GM12878 (cell line): ENCODE results near the gene R3HDM2. TPM values are rescaled to one million over a fixed set of nuclear protein-coding genes. Genes with fewer than 3 reads are reported as not detected.

Experiments used
- ATAC-seq: fragments of 200-7000 bp; cut with Tn5 transposase; 3 replicates; pipeline ENCODE4 v1.9.1; 2020; ENCODE audit warnings: mild to moderate bottlenecking, moderate library complexity
- BruUV-seq: library from RNA; stranded (reverse); fragments of 400-500 nt; replicated peaks from 2 replicates; lab custom pipeline; 2021; lab: Mats Ljungman, UMichigan
- CTCF ChIA-PET: fragments of 300-600 bp; sonication (Branson Sonifier 250); formaldehyde crosslinking; extraction: SDS; loops from one replicate; lab custom pipeline; 2021; ENCODE audit warnings: inconsistent platforms; lab: Yijun Ruan, JAX
- POLR2A ChIA-PET: fragments of 350-600 bp; formaldehyde crosslinking; extraction: SDS; loops from one replicate; lab custom pipeline; 2021; ENCODE audit warnings: inconsistent platforms; lab: Charles Lee
- RAD21 ChIA-PET: fragments of 300-600 bp; sonication (Branson Sonifier 250); formaldehyde crosslinking; loops from one replicate; lab custom pipeline; 2023; ENCODE audit warnings: antibody characterized with exemption; ENCODE audit not compliant: unreplicated experiment; lab: Charles Lee
- SMC1A ChIA-PET: fragments of 300-600 bp; sonication (Branson Sonifier 250); formaldehyde crosslinking; loops from one replicate; lab custom pipeline; 2023; ENCODE audit not compliant: unreplicated experiment, uncharacterized antibody; lab: Charles Lee
- DNase-seq: peaks from one replicate; pipeline ENCODE4 v3.0.0-alpha.2; 2011; ENCODE audit warnings: low read depth, low spot score
- FAIRE-seq: peaks from 3 replicates; lab custom pipeline; 2011; peaks lifted over from hg19 to GRCh38; lab: Jason Lieb, UNC
- H2AFZ ChIP-seq: 2 replicates; pipeline ENCODE4 v1.6.0; 2011; ENCODE audit warnings: low read depth, low read length, control low read depth; ENCODE audit not compliant: control insufficient read depth
- H3K27ac ChIP-seq: 2 replicates; pipeline ENCODE4 v1.5.1; 2011; ENCODE audit warnings: control low read depth; ENCODE audit not compliant: control insufficient read depth, insufficient read depth
- H3K27me3 ChIP-seq, 2 experiments: replicated peaks in 1 of 2; 2 replicates each; pipeline versions ENCODE4 v1.6.0 to v1.6.1; 2011; ENCODE audit warnings: low read length in 1 of 2; ENCODE audit not compliant: control insufficient read depth in 2 of 2, insufficient read depth in 2 of 2
- H3K36me3 ChIP-seq, 2 experiments: 2 replicates each; pipeline ENCODE4 v1.5.1; 2011; ENCODE audit warnings: low read length in 1 of 2; ENCODE audit not compliant: control insufficient read depth in 2 of 2, insufficient read depth in 2 of 2
- H3K4me1 ChIP-seq: 2 replicates; pipeline ENCODE4 v1.6.1; 2011; ENCODE audit warnings: mild to moderate bottlenecking, low read length, moderate library complexity, mixed read lengths; ENCODE audit not compliant: control insufficient read depth, insufficient read depth
- H3K4me2 ChIP-seq: 2 replicates; pipeline ENCODE4 v1.6.0; 2011; ENCODE audit warnings: control low read depth; ENCODE audit not compliant: control insufficient read depth, insufficient read depth
- H3K4me3 ChIP-seq: fragments of 200-600 bp; sonication (generic); 2 replicates; pipeline ENCODE4 v1.5.1; 2016
- H3K79me2 ChIP-seq: 2 replicates; pipeline ENCODE4 v1.6.0; 2011; ENCODE audit warnings: low read length; ENCODE audit not compliant: control insufficient read depth, insufficient read depth
- H3K9ac ChIP-seq: 2 replicates; pipeline ENCODE4 v1.8.0; 2011; ENCODE audit warnings: low read length, control low read depth, mixed read lengths; ENCODE audit not compliant: control insufficient read depth, insufficient read depth
- H3K9me3 ChIP-seq: replicated peaks from 3 replicates; pipeline ENCODE4 v1.5.1; 2011; ENCODE audit warnings: mild to moderate bottlenecking, low read length; ENCODE audit not compliant: control insufficient read depth, insufficient read depth
- H4K20me1 ChIP-seq: 2 replicates; pipeline ENCODE4 v1.6.0; 2011; ENCODE audit not compliant: control insufficient read depth, insufficient read depth
- BCL11A ChIP-seq: IDR thresholded peaks from 2 replicates; pipeline ENCODE4 v1.6.1; 2011; ENCODE audit warnings: low read depth, low read length
- HDGF ChIP-seq: fragments of 450-650 bp; IDR thresholded peaks from 2 replicates; pipeline ENCODE4 v1.6.1; 2016; ENCODE audit warnings: antibody characterized with exemption
- IKZF1 ChIP-seq: fragments of 450-650 bp; conservative IDR thresholded peaks from 2 replicates; pipeline ENCODE4 v1.6.1; 2017; ENCODE audit warnings: antibody characterized with exemption, mild to moderate bottlenecking
- JUND ChIP-seq: IDR thresholded peaks from 2 replicates; pipeline ENCODE4 v1.6.1; 2012; ENCODE audit warnings: low read depth, mild to moderate bottlenecking, low read length, improper control_type of control experiment, moderate library complexity
- MYB ChIP-seq: fragments of 150-350 bp; IDR thresholded peaks from 2 replicates; pipeline ENCODE4 v1.6.1; 2014; ENCODE audit warnings: mild to moderate bottlenecking, low read depth, low read length, borderline replicate concordance
- POLR2A ChIP-seq: IDR thresholded peaks from 2 replicates; pipeline ENCODE4 v1.6.1; 2011; ENCODE audit warnings: low read depth, mild to moderate bottlenecking, low read length
- RAD21 ChIP-seq: IDR thresholded peaks from 2 replicates; pipeline ENCODE4 v1.6.1; 2011; ENCODE audit warnings: mild to moderate bottlenecking, low read depth, low read length, moderate library complexity; ENCODE audit not compliant: insufficient read depth
- RBBP5 ChIP-seq: fragments of 200-600 bp; sonication (generic); conservative IDR thresholded peaks from 2 replicates; pipeline ENCODE4 v1.6.1; 2016
- SRF ChIP-seq, 2 experiments: IDR thresholded peaks; 2 replicates each; pipeline ENCODE4 v1.6.1; 2011; ENCODE audit warnings: low read depth in 2 of 2, low read length in 2 of 2, mild to moderate bottlenecking in 1 of 2, moderate library complexity in 1 of 2
- TBL1XR1 ChIP-seq: IDR thresholded peaks from 2 replicates; pipeline ENCODE4 v1.6.1; 2012; ENCODE audit warnings: low read depth, low read length, improper control_type of control experiment
- TCF12 ChIP-seq: IDR thresholded peaks from 2 replicates; pipeline ENCODE4 v1.6.1; 2011; ENCODE audit warnings: low read depth, mild to moderate bottlenecking, low read length
- TCF7 ChIP-seq: IDR thresholded peaks from 2 replicates; pipeline ENCODE4 v1.6.1; 2014; ENCODE audit warnings: antibody characterized with exemption, borderline replicate concordance
- WGBS: methylation state at CpG from one replicate; pipeline ENCODE4 v1.1.6; 2016; ENCODE audit warnings: low lambda C conversion rate; ENCODE audit not compliant: insufficient replicate concordance, insufficient coverage; ENCODE audit errors: missing lambda C conversion rate; 5-methylcytosine and 5-hydroxymethylcytosine counted together
- in situ Hi-C: fragments of 300-500 bp; cut with MboI; formaldehyde crosslinking; loops from 9 replicates; pipeline ENCODE4 v1.14.3; 2018; ENCODE audit warnings: mixed read lengths
- intact Hi-C: fragments of 100-400 bp; cut with micrococcal nuclease; formaldehyde crosslinking; loops from one replicate; pipeline ENCODE4 v1.14.2; 2022; ENCODE audit not compliant: unreplicated experiment
- polyA plus RNA-seq, 11 experiments: library from polyadenylated mRNA; depleted of rRNA in 4 of 11; unstranded in 6 of 11; stranded (reverse) in 5 of 11; fragments of >200 nt; fragmentation: Nextera tagmentation in 4 of 11; fragmentation: Illumina TruSeq in 1 of 11; extraction: Ambion mirVana in 4 of 11; extraction: Trizol in 1 of 11; gene quantifications; 1 replicate in 1 of 11; 2 replicates in 10 of 11; pipeline versions ENCODE4 v1.2.1 to v1.2.3, GENCODE V29; 2011 to 2016; ENCODE audit warnings: inconsistent platforms in 2 of 11, missing spikeins in 2 of 11, low read depth in 1 of 11
- total RNA-seq, 4 experiments: library from RNA; depleted of rRNA in 3 of 4; stranded (reverse); fragments of >200 nt in 3 of 4; fragmentation: Illumina TruSeq in 1 of 4; extraction: Trizol in 1 of 4; gene quantifications; 2 replicates each; pipeline versions ENCODE4 v1.2.1 to v1.2.3, GENCODE V29; 2013 to 2021
- TF ChIP-seq, protein P1 (sequence below): IDR thresholded peaks from 2 replicates; pipeline ENCODE4 v1.6.1; 2012; ENCODE audit warnings: improper control_type of control experiment, low read depth, low read length; ENCODE audit not compliant: insufficient replicate concordance
- TF ChIP-seq, protein P2 (sequence below): fragments of 450-650 bp; formaldehyde crosslinking; IDR thresholded peaks from 2 replicates; pipeline ENCODE4 v1.4.0; 2022; ENCODE audit warnings: mild to moderate bottlenecking, moderate library complexity

The R3HDM2 gene
- total and polyA plus RNA-seq, 10 of the 15 experiments (the other 5 are each of a cell fraction or from before 2014, with no cell fraction given) = 4.6 to 26.1 (median 11.2) TPM

DNA sequence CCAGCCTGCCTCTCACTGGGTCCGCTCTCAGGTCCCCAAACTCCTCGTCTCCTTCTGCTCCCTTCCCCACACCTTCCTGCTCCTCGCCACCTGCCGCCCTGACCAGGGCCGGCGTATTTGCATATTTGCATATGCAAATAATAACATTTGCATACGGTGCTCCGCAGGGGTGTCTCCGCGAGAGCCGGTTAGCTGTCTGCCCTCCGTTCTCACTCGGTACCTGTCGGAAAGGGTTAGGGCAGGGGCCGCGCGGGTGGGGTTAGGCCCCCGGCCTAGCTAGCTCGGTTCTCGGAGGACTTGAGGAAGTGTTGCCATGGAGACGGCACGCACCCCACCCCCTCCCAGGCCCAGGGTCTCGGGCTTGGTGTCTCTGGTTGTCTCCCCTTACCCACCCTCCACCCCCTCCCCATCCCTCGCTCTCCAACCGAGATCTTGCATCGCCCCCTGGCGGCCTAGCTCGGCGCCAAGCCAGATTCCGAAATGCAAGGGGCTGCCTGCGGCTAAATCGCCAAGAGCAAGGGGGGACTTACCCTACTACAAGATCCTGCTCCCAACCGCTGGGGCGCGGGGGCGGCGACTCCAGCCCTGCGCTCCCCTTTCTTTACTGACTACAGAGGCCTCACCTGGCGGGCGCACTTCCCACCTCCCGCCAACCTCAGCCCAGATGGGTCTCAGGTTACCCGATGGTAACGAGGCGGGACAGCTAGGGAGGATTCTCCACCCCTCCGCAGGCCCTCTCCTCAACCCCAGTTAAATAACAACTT is 188.0 kb downstream of the R3HDM2 start:
- H3K36me3 ChIP-seq = no peaks in the 10 kb centered on the region
- no peaks in the 10 kb centered on the region for H3K9me3 ChIP-seq
- FAIRE-seq = peak; percentile 35
- POLR2A ChIA-PET = interaction anchor here (1.0 to 1.8 kb wide), 3 partner anchors 13 to 210 kb away, joined by 4 to 12 read pairs (median 5); partner anchors contain the start of gene SHMT2
- no peak overlapping the region; the same call in 1 of the 2 replicates for H2AFZ ChIP-seq
- SMC1A ChIA-PET = interaction anchor here (1.0 to 8.1 kb wide), 7 partner anchors 13 to 217 kb away, joined by 3 to 55 read pairs (median 4); partner anchors contain the start of genes INHBE and SHMT2
- H3K9ac ChIP-seq = peak overlapping the region; percentile 46; the same call in 1 of the 2 replicates
- no peak overlapping the region for H3K27ac ChIP-seq
- DNase-seq = no peak
- WGBS = 3% methylated on average over 44 of the region's 45 CpGs
- ATAC-seq = peak; percentile 52
- CTCF ChIA-PET = interaction anchor here (0.7 to 10.7 kb wide), 37 partner anchors 9 to 476 kb away, joined by 3 to 271 read pairs (median 5); partner anchors contain the start of genes INHBC, INHBE, LRP1 and SHMT2
- peaks cover 5 to 6% of the 10 kb centered on the region in 2 experiments; a peak in 3 of 4 replicates for H3K27me3 ChIP-seq
- peak overlapping the region; percentile 61; the same call in 1 of the 2 replicates for H3K4me3 ChIP-seq
- H3K79me2 ChIP-seq = no peaks in the 10 kb centered on the region
- H4K20me1 ChIP-seq = peaks cover 2% of the 10 kb centered on the region; the same call in 1 of the 2 replicates
- in situ Hi-C loops = no loop called here
- RAD21 ChIA-PET = interaction anchor here (0.6 to 14.4 kb wide), 19 partner anchors 10 to 596 kb away, joined by 3 to 85 read pairs (median 3); partner anchors contain the start of genes GLI1, INHBE, NXPH4 and SHMT2
- intact Hi-C loops = loop anchor here (1.0 to 5.0 kb wide), 3 partner anchors 30 to 121 kb away; no protein-coding TSS in a partner anchor
- peak overlapping the region; percentile 88 for H3K4me2 ChIP-seq
- no TSS peak for BruUV-seq
- H3K4me1 ChIP-seq = peaks cover 47% of the 10 kb centered on the region
- TF ChIP-seq TBL1XR1 (no peak), TCF7 (no peak), RBBP5 (no peak), IKZF1 (0 out of 2 replicates have a peak, but pooled peaks have one; percentile 27), MYB (peak; percentile 63; the same call in 1 of the 2 replicates), POLR2A (0 out of 2 replicates have a peak, but pooled peaks have one; percentile 13), TCF12 (0 out of 2 replicates have a peak, but pooled peaks have one; percentile 18), BCL11A (no peak), JUND (no peak), HDGF (no peak), RAD21 (peak; percentile 51), SRF (IDR thresholded peaks at IDR 0.05; ENCODE audit: low read depth in 2 of 2, low read length in 2 of 2) (no peak)
- TF ChIP-seq, protein P1, sequence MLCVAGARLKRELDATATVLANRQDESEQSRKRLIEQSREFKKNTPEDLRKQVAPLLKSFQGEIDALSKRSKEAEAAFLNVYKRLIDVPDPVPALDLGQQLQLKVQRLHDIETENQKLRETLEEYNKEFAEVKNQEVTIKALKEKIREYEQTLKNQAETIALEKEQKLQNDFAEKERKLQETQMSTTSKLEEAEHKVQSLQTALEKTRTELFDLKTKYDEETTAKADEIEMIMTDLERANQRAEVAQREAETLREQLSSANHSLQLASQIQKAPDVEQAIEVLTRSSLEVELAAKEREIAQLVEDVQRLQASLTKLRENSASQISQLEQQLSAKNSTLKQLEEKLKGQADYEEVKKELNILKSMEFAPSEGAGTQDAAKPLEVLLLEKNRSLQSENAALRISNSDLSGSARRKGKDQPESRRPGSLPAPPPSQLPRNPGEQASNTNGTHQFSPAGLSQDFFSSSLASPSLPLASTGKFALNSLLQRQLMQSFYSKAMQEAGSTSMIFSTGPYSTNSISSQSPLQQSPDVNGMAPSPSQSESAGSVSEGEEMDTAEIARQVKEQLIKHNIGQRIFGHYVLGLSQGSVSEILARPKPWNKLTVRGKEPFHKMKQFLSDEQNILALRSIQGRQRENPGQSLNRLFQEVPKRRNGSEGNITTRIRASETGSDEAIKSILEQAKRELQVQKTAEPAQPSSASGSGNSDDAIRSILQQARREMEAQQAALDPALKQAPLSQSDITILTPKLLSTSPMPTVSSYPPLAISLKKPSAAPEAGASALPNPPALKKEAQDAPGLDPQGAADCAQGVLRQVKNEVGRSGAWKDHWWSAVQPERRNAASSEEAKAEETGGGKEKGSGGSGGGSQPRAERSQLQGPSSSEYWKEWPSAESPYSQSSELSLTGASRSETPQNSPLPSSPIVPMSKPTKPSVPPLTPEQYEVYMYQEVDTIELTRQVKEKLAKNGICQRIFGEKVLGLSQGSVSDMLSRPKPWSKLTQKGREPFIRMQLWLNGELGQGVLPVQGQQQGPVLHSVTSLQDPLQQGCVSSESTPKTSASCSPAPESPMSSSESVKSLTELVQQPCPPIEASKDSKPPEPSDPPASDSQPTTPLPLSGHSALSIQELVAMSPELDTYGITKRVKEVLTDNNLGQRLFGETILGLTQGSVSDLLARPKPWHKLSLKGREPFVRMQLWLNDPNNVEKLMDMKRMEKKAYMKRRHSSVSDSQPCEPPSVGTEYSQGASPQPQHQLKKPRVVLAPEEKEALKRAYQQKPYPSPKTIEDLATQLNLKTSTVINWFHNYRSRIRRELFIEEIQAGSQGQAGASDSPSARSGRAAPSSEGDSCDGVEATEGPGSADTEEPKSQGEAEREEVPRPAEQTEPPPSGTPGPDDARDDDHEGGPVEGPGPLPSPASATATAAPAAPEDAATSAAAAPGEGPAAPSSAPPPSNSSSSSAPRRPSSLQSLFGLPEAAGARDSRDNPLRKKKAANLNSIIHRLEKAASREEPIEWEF = peak; percentile 5
- TF ChIP-seq, protein P2, sequence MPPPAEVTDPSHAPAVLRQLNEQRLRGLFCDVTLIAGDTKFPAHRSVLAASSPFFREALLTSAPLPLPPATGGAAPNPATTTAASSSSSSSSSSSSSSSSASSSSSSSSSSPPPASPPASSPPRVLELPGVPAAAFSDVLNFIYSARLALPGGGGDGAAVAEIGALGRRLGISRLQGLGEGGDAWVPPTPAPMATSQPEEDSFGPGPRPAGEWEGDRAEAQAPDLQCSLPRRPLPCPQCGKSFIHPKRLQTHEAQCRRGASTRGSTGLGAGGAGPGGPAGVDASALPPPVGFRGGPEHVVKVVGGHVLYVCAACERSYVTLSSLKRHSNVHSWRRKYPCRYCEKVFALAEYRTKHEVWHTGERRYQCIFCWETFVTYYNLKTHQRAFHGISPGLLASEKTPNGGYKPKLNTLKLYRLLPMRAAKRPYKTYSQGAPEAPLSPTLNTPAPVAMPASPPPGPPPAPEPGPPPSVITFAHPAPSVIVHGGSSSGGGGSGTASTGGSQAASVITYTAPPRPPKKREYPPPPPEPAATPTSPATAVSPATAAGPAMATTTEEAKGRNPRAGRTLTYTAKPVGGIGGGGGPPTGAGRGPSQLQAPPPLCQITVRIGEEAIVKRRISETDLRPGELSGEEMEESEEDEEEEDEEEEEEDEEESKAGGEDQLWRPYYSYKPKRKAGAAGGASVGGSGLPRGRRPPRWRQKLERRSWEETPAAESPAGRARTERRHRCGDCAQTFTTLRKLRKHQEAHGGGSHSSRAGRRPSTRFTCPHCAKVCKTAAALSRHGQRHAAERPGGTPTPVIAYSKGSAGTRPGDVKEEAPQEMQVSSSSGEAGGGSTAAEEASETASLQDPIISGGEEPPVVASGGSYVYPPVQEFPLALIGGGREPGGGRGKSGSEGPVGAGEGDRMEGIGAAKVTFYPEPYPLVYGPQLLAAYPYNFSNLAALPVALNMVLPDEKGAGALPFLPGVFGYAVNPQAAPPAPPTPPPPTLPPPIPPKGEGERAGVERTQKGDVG (CRISPR knock-in tag) = no peak
